Glomerular visceral epithelial cell (primary cell): ENCODE measurements around the gene TRERF1.
"Not testable (repeated sequence)": the region's sequence is repeated elsewhere in the genome, so short reads cannot be mapped to it uniquely, and the experiment has no call there.

ENCODE experiments used
- DNase-seq: peaks from one replicate; pipeline ENCODE4 v3.0.0-alpha.2; 2016; ENCODE audit errors: extremely low spot score

The TRERF1 gene

DNA sequence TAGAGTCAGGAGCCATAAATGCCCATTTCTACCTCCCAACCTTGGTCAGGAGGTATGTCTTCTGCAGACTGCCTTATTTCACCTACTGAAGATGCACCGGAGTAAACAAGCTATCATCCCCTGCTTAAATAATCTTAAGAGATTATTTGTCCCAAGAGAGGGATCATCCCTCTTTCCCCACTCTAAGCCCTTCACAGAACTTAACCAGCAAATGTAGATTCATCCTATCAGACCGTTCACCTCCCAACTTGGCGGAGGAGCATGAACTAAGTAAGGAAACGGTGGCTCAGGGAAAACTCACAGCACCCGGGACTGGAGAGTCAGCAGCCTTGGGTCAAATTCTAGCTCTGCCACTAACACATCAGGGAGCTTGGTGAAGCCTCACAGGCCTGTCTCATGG lies 115.3 kb downstream of the TRERF1 start:
- no peak for DNase-seq

DNA sequence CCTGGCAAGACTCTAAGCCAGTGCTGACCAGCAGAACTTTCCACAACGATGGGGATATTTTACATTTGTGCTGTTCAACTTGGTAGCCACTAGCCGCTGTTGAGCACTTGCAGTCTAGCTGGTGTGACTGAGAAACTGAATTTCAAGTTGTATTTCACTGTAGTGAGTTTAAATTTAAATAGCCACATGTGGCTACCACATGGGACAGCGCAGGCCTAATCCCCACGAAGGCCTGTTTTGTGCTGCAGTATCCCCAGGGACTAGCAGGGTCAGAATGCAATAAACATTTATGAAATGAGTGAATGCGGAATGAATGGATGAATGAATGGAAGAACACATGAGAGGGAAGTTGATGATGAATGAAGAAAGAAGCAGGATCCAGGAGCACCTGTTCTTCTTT lies 115.8 kb downstream of the TRERF1 start:
- DNase-seq, result no peak

GRCh38 chr6:42334870-42335269 lies 116.9 kb downstream of the TRERF1 start:
- no peak for DNase-seq

GRCh38 chr6:42333612-42334011 lies 118.1 kb downstream of the TRERF1 start:
- no peak for DNase-seq

- DNase-seq, result no peak
These were observed 118.8 kb downstream of the TRERF1 start for GRCh38 chr6:42332916-42333315.

DNA sequence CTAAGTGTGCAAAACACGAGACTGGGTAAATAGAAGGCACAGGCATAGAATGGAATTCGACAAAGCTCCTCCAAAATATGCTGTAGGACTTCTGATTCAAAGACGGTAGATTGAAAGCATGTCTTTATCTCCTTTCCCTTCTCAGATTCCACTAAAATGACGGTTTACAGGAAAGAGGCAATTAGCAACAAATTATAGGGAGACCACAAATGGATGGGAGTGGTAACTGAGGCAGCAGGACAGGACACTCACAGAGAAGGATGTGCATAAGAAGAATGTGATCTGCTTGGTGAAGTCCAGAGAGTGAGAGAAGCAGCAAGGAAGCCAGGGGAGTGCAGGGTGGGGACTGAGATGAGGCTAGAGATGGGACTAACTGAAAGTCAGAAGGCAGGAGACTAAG lies 120.7 kb downstream of the TRERF1 start:
- DNase-seq, result no peak

- no peak for DNase-seq
These were observed 125.5 kb downstream of the TRERF1 start for GRCh38 chr6:42326248-42326647.

DNA sequence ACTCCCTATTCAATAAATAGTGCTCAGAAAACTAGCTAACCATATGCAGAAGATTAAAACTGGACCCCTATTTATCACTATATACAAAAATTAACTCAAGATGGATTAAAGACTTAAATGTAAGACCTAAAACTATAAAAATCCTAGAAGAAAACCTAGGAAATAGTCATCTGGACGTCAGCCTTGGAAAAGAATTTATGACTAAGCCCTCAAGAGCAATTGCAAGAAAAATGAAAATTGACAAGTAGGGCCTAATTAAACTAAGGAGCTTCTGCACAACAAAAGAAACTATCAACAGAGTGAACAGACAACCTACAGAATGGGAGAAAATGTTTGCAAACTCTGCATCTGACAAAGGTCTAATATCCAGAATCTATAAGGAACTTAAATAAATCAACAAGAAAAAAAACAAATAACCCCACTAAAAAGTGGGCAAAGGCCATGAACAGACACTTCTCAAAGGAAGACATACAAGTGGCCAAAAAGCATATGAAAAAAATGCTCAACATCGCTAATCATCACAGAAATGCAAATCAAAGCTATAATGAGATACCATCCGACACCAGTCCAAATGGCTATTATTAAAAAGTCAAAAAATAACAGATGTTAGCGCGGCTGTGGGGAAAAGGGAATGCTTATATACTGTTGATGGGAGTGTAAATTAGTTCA lies 126.9 kb downstream of the TRERF1 start:
- DNase-seq, result not testable (repeated sequence)

GRCh38 chr6:42322676-42323075 lies 129.1 kb downstream of the TRERF1 start:
- no peak for DNase-seq

- no peak for DNase-seq
These were observed 129.8 kb downstream of the TRERF1 start for GRCh38 chr6:42321976-42322375.

GRCh38 chr6:42320762-42321161 lies 131.0 kb downstream of the TRERF1 start:
- no peak for DNase-seq

DNA sequence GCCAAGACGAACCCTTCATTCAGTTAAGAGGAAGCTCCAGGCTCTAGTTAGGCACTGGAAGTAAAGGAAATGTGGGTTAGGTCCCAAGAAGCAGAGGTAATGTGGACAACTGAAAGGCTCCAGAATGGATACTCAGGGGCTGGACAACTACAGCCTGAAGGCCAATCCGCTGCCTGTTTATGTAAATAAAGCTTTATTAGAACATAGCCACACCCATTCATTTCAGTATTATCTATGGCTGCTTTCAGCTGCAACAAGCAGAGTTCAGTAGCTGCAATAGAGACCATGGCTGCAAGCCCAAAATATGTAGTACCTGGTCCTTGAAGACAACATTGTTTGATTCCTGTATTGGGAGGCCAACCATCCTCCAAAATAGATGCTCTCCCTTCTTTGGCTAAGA lies 133.2 kb downstream of the TRERF1 start:
- no peak for DNase-seq

DNA sequence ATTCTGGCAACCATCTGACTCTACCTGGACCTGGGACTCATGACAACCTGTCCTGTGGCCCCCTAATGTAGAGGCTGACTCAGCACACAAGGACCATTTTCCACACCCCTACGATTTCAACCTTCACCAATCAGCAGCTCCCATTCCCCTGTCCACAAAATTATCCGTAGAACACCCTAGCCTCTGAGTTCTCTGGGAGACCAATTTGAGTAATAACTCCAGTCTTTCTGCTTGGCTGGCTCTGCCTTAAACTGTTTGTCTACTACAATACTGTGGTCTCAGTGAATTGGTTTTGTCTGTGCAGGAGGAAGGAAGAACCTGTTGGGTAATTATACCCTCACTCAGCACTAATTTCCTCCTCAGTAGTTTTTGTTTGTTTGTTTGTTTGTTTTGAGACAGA lies 134.7 kb downstream of the TRERF1 start:
- peak; percentile 62 for DNase-seq

GRCh38 chr6:42315991-42316970 lies 135.4 kb downstream of the TRERF1 start:
- peak; percentile 94 for DNase-seq

DNA sequence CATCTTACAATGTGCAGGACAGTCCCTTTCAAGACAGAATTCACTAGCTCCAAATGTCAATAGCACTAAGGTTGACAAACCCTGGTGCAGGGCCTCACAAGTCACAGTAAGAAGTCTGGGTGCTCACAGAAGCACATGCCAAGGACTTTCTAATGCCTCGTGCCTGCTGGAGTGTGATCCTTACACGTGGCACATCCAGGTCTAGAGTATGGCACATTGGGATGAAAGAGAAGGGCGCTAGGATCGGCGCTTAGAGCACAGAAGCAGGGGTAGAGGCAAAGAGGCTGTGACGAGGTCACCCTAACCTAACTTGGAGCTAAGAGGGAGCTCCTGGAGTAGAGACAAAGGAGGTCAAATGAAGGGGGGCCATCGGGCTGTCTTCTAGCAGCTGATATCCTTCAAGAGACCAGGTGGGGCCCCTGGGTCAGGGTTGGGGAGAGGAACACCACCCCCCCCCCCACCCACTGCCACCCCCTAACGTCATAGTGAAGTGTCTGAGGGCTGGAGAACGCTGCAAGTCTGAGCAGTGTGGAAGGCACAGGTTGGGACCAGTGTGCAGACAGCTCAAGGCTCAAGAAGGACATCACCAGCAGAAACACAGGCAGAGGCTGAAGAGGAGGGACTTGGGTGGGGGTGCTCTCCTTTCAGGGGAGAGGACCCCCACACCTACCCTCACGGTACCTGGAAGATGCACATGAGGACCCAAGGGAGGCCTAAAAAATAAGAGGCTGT lies 136.3 kb downstream of the TRERF1 start:
- DNase-seq, result no peak

DNA sequence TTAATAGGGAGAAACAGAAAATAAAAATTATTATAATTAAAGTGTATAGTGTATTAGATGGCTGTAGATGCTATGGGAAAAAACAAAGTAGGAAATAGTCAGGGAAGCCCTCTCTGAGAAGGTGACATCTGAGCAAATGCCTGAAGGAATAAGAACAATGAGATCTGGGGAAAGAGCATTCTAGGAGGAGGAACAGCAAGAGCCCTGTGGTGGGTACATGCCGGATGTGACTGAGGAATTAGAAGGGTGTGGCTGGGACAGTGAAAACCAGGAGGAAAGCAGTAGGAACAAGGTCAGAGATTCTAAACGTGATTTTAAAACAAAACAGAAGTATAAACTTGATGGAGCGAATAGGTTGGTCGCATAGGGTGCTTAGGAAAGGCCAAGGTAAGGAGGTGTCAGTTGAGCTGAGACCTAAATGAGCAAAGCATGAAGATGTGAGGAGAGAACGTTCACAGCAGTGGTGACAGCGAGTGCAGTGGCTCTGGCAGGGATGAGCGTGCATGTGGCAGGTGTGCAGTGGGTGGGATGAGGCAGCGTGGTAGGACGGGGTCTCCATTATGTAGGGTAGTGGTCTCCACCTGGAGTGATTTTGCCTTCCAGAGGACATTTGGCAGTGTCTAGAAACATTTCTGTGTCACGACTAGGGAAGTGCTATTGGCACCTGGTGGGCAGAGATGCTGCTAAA lies 137.0 kb downstream of the TRERF1 start:
- DNase-seq, result no peak

DNA sequence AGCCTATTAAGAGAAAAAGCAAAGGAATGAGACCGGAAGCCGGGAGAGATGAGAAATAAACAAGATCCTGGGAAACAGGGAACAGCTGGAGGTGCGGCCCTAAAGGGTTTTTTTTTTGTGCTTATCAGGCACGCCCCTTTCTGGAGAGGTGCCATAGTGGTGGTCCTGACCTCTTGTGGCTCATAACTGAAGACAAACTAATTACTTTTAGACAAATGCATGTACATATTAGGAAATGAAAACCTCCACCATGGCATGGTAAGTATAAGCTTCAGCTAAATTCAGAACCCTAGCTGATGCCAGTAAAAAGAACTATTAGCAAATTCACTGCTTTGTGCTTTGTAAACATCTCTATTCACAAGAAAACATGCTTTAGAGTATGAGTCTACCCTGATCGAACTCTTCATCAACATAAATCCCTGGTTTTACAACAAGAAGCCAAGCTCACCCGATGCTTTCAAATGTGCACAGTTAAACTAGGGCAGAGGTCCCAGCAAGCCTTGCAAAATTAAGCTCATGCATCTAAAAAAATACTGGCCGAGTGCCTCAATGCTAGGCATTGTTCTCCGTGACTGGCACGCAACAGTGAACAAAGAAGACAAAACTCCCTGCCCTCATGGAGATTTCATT lies 137.7 kb downstream of the TRERF1 start:
- no peak for DNase-seq

DNA sequence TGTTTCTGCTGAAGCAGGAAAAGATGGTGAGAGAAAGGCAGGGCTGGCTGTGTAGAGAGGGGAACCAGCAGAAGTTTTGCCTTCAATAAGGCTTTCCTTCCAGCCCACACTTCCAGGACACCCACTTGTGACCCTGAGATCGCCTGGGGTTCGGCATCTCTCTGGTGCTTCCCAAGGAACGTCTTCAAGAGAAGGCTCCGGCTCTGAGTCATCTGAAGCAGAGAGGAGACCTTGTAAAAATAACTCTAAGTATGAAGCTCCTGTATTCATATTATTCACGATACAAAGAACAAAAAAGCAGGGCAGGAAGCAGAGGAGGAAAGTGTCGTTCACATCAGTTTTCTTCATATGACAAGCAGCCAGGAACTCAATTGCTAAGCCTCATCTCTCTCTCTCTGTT lies 138.7 kb downstream of the TRERF1 start:
- no peak for DNase-seq

DNA sequence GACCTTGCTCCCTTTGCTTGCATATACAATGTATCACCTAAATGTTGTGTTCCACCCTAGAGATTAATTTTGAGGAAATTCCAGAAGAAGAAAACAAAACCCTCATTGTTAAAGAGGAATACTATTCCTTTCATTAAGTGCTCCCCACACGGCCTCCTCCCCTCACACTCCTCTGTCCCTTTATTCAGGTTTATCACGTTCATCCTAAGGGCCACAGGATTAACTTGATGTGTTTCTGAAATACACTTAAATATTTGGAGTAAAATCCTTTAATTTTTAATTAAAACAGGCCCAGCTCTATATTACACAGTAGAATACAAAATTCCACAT lies 144.6 kb downstream of the TRERF1 start:
- DNase-seq, result no peak

- DNase-seq, result no peak
These were observed 145.1 kb downstream of the TRERF1 start for GRCh38 chr6:42306439-42307140.
